Heart right ventricle (tissue), 16 donors: ENCODE data around the gene FBXO11. TPM values are rescaled to one million over a fixed set of nuclear protein-coding genes. Genes with fewer than 3 reads are reported as not detected.
A peak's percentile ranks its signal among the peaks of the same experiment; 100 is the strongest.

Experiments
- ATAC-seq, 8 donors: fragments of 200-7000 bp; cut with Tn5 transposase; one replicate each; pipeline ENCODE4 v1.9.1; 2020; ENCODE audit warnings: mild to moderate bottlenecking in 8 of 8, moderate library complexity in 8 of 8, moderate number of reproducible peaks in 1 of 8
- DNase-seq, 2 donors: peaks; one replicate each; pipeline ENCODE4 v3.0.0-alpha.2; 2020
- H3K27ac ChIP-seq, 10 donors: fragments of 200-600 bp; sonication (generic) in 2 of 10; one replicate each; pipeline versions ENCODE4 v1.5.0 to v1.8.0; 2020 to 2022; ENCODE audit warnings: mild to moderate bottlenecking in 3 of 10
- H3K27me3 ChIP-seq, 7 donors: fragments of 200-600 bp; one replicate each; pipeline ENCODE4 v1.8.0; 2021 to 2022; ENCODE audit warnings: mild to moderate bottlenecking in 2 of 7
- H3K36me3 ChIP-seq, 9 donors: fragments of 200-600 bp; sonication (generic) in 1 of 9; one replicate each; pipeline versions ENCODE4 v1.5.0 to v1.8.0; 2020 to 2022; ENCODE audit warnings: mild to moderate bottlenecking in 2 of 9
- H3K4me1 ChIP-seq, 9 donors: fragments of 200-600 bp; sonication (generic) in 1 of 9; one replicate each; pipeline versions ENCODE4 v1.5.0 to v1.8.0; 2020 to 2022; ENCODE audit warnings: mild to moderate bottlenecking in 4 of 9
- H3K4me3 ChIP-seq, 10 donors: fragments of 200-600 bp; sonication (generic) in 2 of 10; one replicate each; pipeline versions ENCODE4 v1.5.0 to v1.8.0; 2020 to 2022; ENCODE audit warnings: mild to moderate bottlenecking in 7 of 10, moderate library complexity in 2 of 10
- H3K9me3 ChIP-seq, 11 donors: fragments of 200-600 bp in 10 of 11; sonication (generic) in 2 of 11; one replicate each; pipeline versions ENCODE4 v1.5.0 to v1.8.0; 2013 to 2022; ENCODE audit warnings: mild to moderate bottlenecking in 2 of 11, control low read depth in 1 of 11, moderate library complexity in 1 of 11
- CTCF ChIP-seq, 9 donors: fragments of 200-600 bp; sonication (generic) in 2 of 9; IDR thresholded peaks; one replicate each; pipeline versions ENCODE4 v1.5.0 to v1.8.0; 2021 to 2022; ENCODE audit warnings: antibody characterized with exemption in 9 of 9, mild to moderate bottlenecking in 5 of 9, moderate library complexity in 1 of 9
- WGBS, 2 donors: extraction: QIAGEN DNeasy Blood & Tissue Kit; methylation state at CpG; one replicate each; pipeline ENCODE4 v1.1.7; 2013; ENCODE audit warnings: inconsistent platforms in 1 of 2; 5-methylcytosine and 5-hydroxymethylcytosine counted together
- intact Hi-C, 10 donors: fragments of 100-400 bp; cut with DNase I; formaldehyde crosslinking; loops; one replicate each; pipeline versions ENCODE4 v1.11.1 to v1.14.2; 2022
- polyA plus RNA-seq, 2 donors: library from polyadenylated mRNA; stranded (reverse); fragments of 200-250 nt; gene quantifications; one replicate each; pipeline ENCODE4 v1.2.3, GENCODE V29; 2013
- total RNA-seq, 10 donors: library from RNA; stranded (reverse); fragmentation: NEBNext Ultra II Directional in 3 of 10; extraction: Animal tissue kit (Norgen Biotek cat#: 25700) in 3 of 10; gene quantifications; one replicate each; pipeline versions ENCODE4 v1.2.1 to v1.2.4, GENCODE V29; 2021 to 2023
- donor health status: Arrhythmogenic right ventricular cardiomyopathy.
- donor health status: ischemic (EF 13 %, LVEDD 7.1; RV severe dilation, severe dysfunction).
- donor health status: healthy with polysubstance abuse.
- donor health status: DM: no; HTN: yes; CAD: no.
- donor health status: DM: no; HTN: no; CAD: no.
- donor health status: ischemic (EF 25% LVEDD 6.9; RV normal size, moderate dysfunction).
- donor health status: ischemic (EF 25% LVEDD 5.7; RV mildly dilated, moderate dysfunction).
- donor health status: healthy.
- donor health status: DM: yes; HTN: yes; CAD: no.
- donor health status: Ischemic cardiomyopathy.
- donor health status: ischemic (EF 35%, LVEDD 5.7; RV mildly dilated, moderate dysfunction).
- donor health status: nonischemic (EF 11% LVEDD 7.7; RV severe dilation, severe dysfunction).
- donor health status: DM: yes; HTN: yes; CAD: no.
- donor health status: PGD.
- donor health status: ischemic (EF 29% LVEDD 5.4; RV normal size, mild dysfunction).
- donor health status: nonischemic (EF 23%, LVEDD 6.1; RV moderate dilation, normal function).

The FBXO11 gene
- total and polyA plus RNA-seq, 12 donors, result 15.7 to 48.2 (median 36.9) TPM

GRCh38 chr2:47850198-47850597 lies 56.1 kb downstream of the FBXO11 start:
- Histone ChIP-seq H3K4me3 (no peak overlapping the region), H3K9me3 (no peaks in the 10 kb centered on the region), H3K4me1 (peaks cover 0 to 60% (median 18%) of the 10 kb centered on the region in 9 donors), H3K36me3 (peaks cover 0 to 8% (median 0%) of the 10 kb centered on the region in 9 donors), H3K27me3 (no peaks in the 10 kb centered on the region), H3K27ac (no peak overlapping the region)
- intact Hi-C loops, result loop anchor here in 5 of 10 donors (5.0 to 10.0 kb wide), 4 partner anchors 55 to 575 kb away; partner anchors contain the start of gene FBXO11 (in 1 of the 5)
- no peak for ATAC-seq
- WGBS, 2 donors, result 74 to 90% methylated on average over 1 of the region's 1 CpG
- DNase-seq, result no peak
- TF ChIP-seq CTCF (IDR thresholded peaks at IDR 0.05), result no peak

DNA sequence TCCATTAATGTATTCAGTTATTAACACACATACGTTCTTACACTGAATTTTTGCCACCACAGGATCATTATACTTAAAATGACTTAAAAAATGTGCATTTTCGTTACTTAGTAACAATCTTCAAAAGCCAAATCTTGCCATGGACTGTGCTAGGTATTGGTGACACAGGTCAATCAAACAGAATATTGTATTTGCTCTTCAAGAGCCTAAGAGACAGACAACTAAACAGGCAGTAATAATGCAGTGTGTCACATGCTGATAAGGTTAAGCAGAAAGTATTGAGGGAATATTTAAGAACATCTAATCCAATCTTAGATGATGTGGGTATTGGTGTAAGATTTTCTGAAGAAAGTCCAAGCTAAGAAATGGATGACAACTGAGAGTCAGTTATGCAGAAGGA lies 56.9 kb downstream of the FBXO11 start:
- DNase-seq (no peak), ATAC-seq (no peak)
- Histone ChIP-seq H3K36me3 (peaks cover 0 to 8% (median 0%) of the 10 kb centered on the region in 9 donors), H3K4me3 (no peak overlapping the region), H3K9me3 (no peaks in the 10 kb centered on the region), H3K27me3 (no peaks in the 10 kb centered on the region), H3K4me1 (peaks cover 0 to 63% (median 26%) of the 10 kb centered on the region in 9 donors), H3K27ac (no peak overlapping the region)
- no peak for TF ChIP-seq CTCF (IDR thresholded peaks at IDR 0.05)
- 85% methylated on average over 2 of the region's 2 CpGs for WGBS, 2 donors
- intact Hi-C loops, result loop anchor here in 1 of 10 donors (10.0 kb wide), 1 partner anchor 55 kb away; the partner anchor contains the start of gene FBXO11

DNA sequence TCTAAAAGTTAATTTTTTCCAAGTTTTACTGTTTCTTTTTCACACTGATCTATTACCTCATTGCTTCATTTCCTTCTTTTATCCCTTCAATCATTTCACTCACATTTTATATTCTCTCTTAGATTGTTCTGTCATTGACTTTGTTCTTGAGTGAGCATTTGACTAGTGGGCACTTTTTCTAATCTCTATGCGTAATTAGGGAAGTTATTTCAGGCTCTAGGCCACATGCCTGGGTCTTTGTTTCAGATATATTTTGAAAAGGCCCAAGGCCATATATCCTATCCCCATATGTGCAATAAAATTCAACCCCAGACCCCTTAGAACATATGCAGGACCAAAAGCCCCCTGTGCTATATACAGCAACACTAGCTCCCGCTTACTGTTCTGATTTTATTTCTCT lies 62.1 kb downstream of the FBXO11 start:
- peak in 4 of 8 donors; percentile 12 to 61 (median 55) for ATAC-seq
- no peaks in the 10 kb centered on the region for H3K27me3 ChIP-seq
- H3K9me3 ChIP-seq, result no peaks in the 10 kb centered on the region
- WGBS, 2 donors, result 66 to 76% methylated on average over 2 of the region's 2 CpGs
- H3K4me1 ChIP-seq, result peaks cover 0 to 54% (median 30%) of the 10 kb centered on the region in 9 donors
- H3K36me3 ChIP-seq, result peaks cover 0 to 11% (median 2%) of the 10 kb centered on the region in 9 donors
- H3K27ac ChIP-seq, result peak overlapping the region in 3 of 10 donors; percentile 3 to 16 (median 6)
- no peak for TF ChIP-seq CTCF (IDR thresholded peaks at IDR 0.05)
- DNase-seq, result no peak
- intact Hi-C loops, result loop anchor here in 1 of 10 donors (10.0 kb wide), 1 partner anchor 61 kb away; the partner anchor contains the start of gene FBXO11
- no peak overlapping the region for H3K4me3 ChIP-seq

GRCh38 chr2:47843407-47843806 lies 62.9 kb downstream of the FBXO11 start:
- no peaks in the 10 kb centered on the region for H3K27me3 ChIP-seq
- H3K4me1 ChIP-seq, result peaks cover 0 to 49% (median 22%) of the 10 kb centered on the region in 9 donors
- H3K36me3 ChIP-seq, result peaks cover 0 to 19% (median 9%) of the 10 kb centered on the region in 9 donors
- WGBS, 2 donors, result 96 to 100% methylated on average over 1 of the region's 1 CpG
- TF ChIP-seq CTCF (IDR thresholded peaks at IDR 0.05), result no peak
- no peak overlapping the region for H3K4me3 ChIP-seq
- peak overlapping the region in 1 of 10 donors; percentile 16 for H3K27ac ChIP-seq
- no peaks in the 10 kb centered on the region for H3K9me3 ChIP-seq
- ATAC-seq (no peak), DNase-seq (no peak)
- intact Hi-C loops, result loop anchor here in 1 of 10 donors (10.0 kb wide), 1 partner anchor 61 kb away; the partner anchor contains the start of gene FBXO11
